A549 (cell line): Measurements from ENCODE around the gene KRT79. TPM values are rescaled to one million over a fixed set of nuclear protein-coding genes. Genes with fewer than 3 reads are reported as not detected.

ENCODE experiments used
- ATAC-seq, 2 experiments: fragments of 200-7000 bp in 1 of 2; fragments of >200 bp in 1 of 2; cut with Nextera tagmentation in 1 of 2; cut with Tn5 transposase in 1 of 2; 3 replicates each; pipeline versions ENCODE4 v1.8.0 to v1.9.1; 2018 to 2020; ENCODE audit warnings: mild to moderate bottlenecking in 1 of 2, moderate library complexity in 1 of 2
- CTCF ChIA-PET: fragments of 300-600 bp; sonication (Branson Sonifier 250); formaldehyde crosslinking; extraction: SDS; loops from one replicate; lab custom pipeline; 2021; ENCODE audit warnings: antibody characterized with exemption, inconsistent platforms; lab: Yijun Ruan, JAX
- POLR2A ChIA-PET: fragments of 350-600 bp; formaldehyde crosslinking; extraction: SDS; loops from one replicate; lab custom pipeline; 2021; ENCODE audit warnings: antibody characterized with exemption, inconsistent platforms; lab: Yijun Ruan, JAX
- DNase-seq, 2 experiments: peaks; one replicate each; pipeline versions ENCODE4 v3.0.0 to v3.0.0-alpha.2; 2011 to 2016; ENCODE audit warnings: low read depth in 1 of 2, low spot score in 1 of 2
- FAIRE-seq: peaks from 2 replicates; lab custom pipeline; 2011; peaks lifted over from hg19 to GRCh38; lab: Jason Lieb, UNC
- H3K27ac ChIP-seq, 2 experiments: fragments of >200 bp; sonication (Bioruptor Twin); formaldehyde crosslinking; 3 replicates each; pipeline ENCODE4 v1.5.1; 2016 to 2017
- H3K4me1 ChIP-seq: fragments of >200 bp; sonication (Bioruptor Twin); formaldehyde crosslinking; 3 replicates; pipeline ENCODE4 v1.6.1; 2016
- H3K4me2 ChIP-seq: fragments of >200 bp; sonication (Bioruptor Twin); formaldehyde crosslinking; 3 replicates; pipeline ENCODE4 v1.6.1; 2016
- H3K4me3 ChIP-seq: fragments of >200 bp; sonication (Bioruptor Twin); formaldehyde crosslinking; 3 replicates; pipeline ENCODE4 v1.5.1; 2016
- H3K9me3 ChIP-seq: fragments of >200 bp; sonication (Bioruptor Twin); formaldehyde crosslinking; 3 replicates; pipeline ENCODE4 v1.6.1; 2016
- CBX2 ChIP-seq: fragments of 200-600 bp; sonication (generic); IDR thresholded peaks from 2 replicates; pipeline ENCODE4 v1.6.1; 2016; ENCODE audit warnings: low read depth, mild to moderate bottlenecking, borderline replicate concordance
- E2F6 ChIP-seq: IDR thresholded peaks from 2 replicates; pipeline ENCODE4 v1.6.1; 2012; ENCODE audit warnings: low read depth, borderline replicate concordance
- FOSL2 ChIP-seq, 2 experiments: fragments of 450-650 bp in 1 of 2; fragments of >200 bp in 1 of 2; sonication (Bioruptor Twin) in 1 of 2; formaldehyde crosslinking; IDR thresholded peaks; 2 replicates each; pipeline versions ENCODE4 v1.5.0 to v1.6.1; 2016 to 2020; ENCODE audit warnings: mild to moderate bottlenecking in 1 of 2, moderate library complexity in 1 of 2
- HOXB13 ChIP-seq: fragments of 250-450 bp; sonication (Bioruptor Pico); IDR thresholded peaks from 2 replicates; pipeline ENCODE4 v1.5.0; 2020; ENCODE audit warnings: low read depth, mild to moderate bottlenecking, moderate library complexity
- HOXB5 ChIP-seq: fragments of 250-450 bp; sonication (Bioruptor Pico); IDR thresholded peaks from 2 replicates; pipeline ENCODE4 v1.5.0; 2020; ENCODE audit warnings: mild to moderate bottlenecking, moderate library complexity
- JUN ChIP-seq, 2 experiments: fragments of >200 bp; sonication (Bioruptor Twin); formaldehyde crosslinking; IDR thresholded peaks; 2 replicates in 1 of 2; 3 replicates in 1 of 2; pipeline ENCODE4 v1.6.1; 2016 to 2017
- RAD21 ChIP-seq, 2 experiments: fragments of >200 bp in 1 of 2; sonication (Bioruptor Twin) in 1 of 2; formaldehyde crosslinking in 1 of 2; IDR thresholded peaks in 1 of 2; conservative IDR thresholded peaks in 1 of 2; 2 replicates in 1 of 2; 3 replicates in 1 of 2; pipeline ENCODE4 v1.6.1; 2012 to 2018; ENCODE audit warnings: inconsistent platforms in 1 of 2
- REST ChIP-seq: fragments of 200-600 bp; sonication (generic); IDR thresholded peaks from 2 replicates; pipeline ENCODE4 v1.6.1; 2016; ENCODE audit warnings: antibody characterized with exemption, mild to moderate bottlenecking, moderate library complexity
- RFX5 ChIP-seq: fragments of 450-650 bp; IDR thresholded peaks from 2 replicates; pipeline ENCODE4 v1.7.1; 2014; ENCODE audit warnings: antibody characterized with exemption, mild to moderate bottlenecking, moderate library complexity
- SMC3 ChIP-seq: fragments of >200 bp; sonication (Bioruptor Twin); formaldehyde crosslinking; IDR thresholded peaks from 3 replicates; pipeline ENCODE4 v1.6.1; 2018; ENCODE audit warnings: inconsistent platforms
- SREBF2 ChIP-seq: fragments of 450-650 bp; IDR thresholded peaks from 2 replicates; pipeline ENCODE4 v1.6.1; 2014; ENCODE audit warnings: mild to moderate bottlenecking, moderate library complexity
- ZSCAN20 ChIP-seq: fragments of 250-450 bp; sonication (Bioruptor Pico); IDR thresholded peaks from 2 replicates; pipeline ENCODE4 v1.8.0; 2022; ENCODE audit warnings: mild to moderate bottlenecking, moderate library complexity
- WGBS: methylation state at CpG from one replicate; pipeline ENCODE4 v1.1.6; 2017; ENCODE audit errors: missing lambda C conversion rate; 5-methylcytosine and 5-hydroxymethylcytosine counted together
- polyA plus RNA-seq, 4 experiments: library from polyadenylated mRNA; depleted of rRNA in 3 of 4; stranded (reverse); fragments of >200 nt; fragmentation: RNase III in 1 of 4; extraction: RNeasy Plus Mini Kit Qiagen cat#74134 plus additional on column Dnase treatment in 1 of 4; gene quantifications; 2 replicates in 3 of 4; 3 replicates in 1 of 4; pipeline ENCODE4 v1.2.3, GENCODE V29; 2011 to 2017
- TF ChIP-seq, protein P1 (sequence below): fragments of 250-450 bp; sonication (Bioruptor Pico); IDR thresholded peaks from 2 replicates; pipeline ENCODE4 v1.5.0; 2021; ENCODE audit warnings: mild to moderate bottlenecking, moderate library complexity, borderline replicate concordance
- TF ChIP-seq, protein P2 (sequence below): fragments of >200 bp; sonication (Bioruptor Twin); formaldehyde crosslinking; IDR thresholded peaks from 3 replicates; pipeline ENCODE4 v1.5.1; 2016

KRT79 gene
- polyA plus RNA-seq, 2 of the 4 experiments (the other 2 are of a cell fraction) = 0.05 TPM; not detected in 1

- H3K27ac ChIP-seq = peak overlapping the region; percentile 94 to 97
- WGBS = 14% methylated on average over 14 of the region's 14 CpGs
- ChIA-PET POLR2A (interaction anchor here (1.0 to 1.3 kb wide), 4 partner anchors 9 to 723 kb away, joined by 3 to 4 read pairs (median 4); no protein-coding TSS in a partner anchor), CTCF (interaction anchor here (0.5 to 25.7 kb wide), 58 partner anchors 8 to 845 kb away, joined by 3 to 1221 read pairs (median 4); partner anchors contain the start of genes KRT73, KRT74, KRT84 and KRT85)
- H3K4me3 ChIP-seq = no peak overlapping the region
- H3K4me2 ChIP-seq = peak overlapping the region; percentile 72
- ATAC-seq (peak; percentile 33 to 71), DNase-seq (peak; percentile 83 to 86), FAIRE-seq (no peak)
- TF ChIP-seq, protein P1, sequence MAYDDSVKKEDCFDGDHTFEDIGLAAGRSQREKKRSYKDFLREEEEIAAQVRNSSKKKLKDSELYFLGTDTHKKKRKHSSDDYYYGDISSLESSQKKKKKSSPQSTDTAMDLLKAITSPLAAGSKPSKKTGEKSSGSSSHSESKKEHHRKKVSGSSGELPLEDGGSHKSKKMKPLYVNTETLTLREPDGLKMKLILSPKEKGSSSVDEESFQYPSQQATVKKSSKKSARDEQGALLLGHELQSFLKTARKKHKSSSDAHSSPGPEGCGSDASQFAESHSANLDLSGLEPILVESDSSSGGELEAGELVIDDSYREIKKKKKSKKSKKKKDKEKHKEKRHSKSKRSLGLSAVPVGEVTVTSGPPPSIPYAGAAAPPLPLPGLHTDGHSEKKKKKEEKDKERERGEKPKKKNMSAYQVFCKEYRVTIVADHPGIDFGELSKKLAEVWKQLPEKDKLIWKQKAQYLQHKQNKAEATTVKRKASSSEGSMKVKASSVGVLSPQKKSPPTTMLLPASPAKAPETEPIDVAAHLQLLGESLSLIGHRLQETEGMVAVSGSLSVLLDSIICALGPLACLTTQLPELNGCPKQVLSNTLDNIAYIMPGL (CRISPR knock-in tag) = no peak
- TF ChIP-seq HOXB5 (CRISPR knock-in tag) (peak; percentile 54; the same call in 1 of the 2 replicates), SMC3 (peak; percentile 95), CBX2 (no peak), REST (no peak), E2F6 (0 out of 2 replicates have a peak, but pooled peaks have one; percentile 31), JUN (IDR thresholded peaks at IDR 0.05) (no peak), FOSL2 (IDR thresholded peaks at IDR 0.05) (no peak), FOSL2 (CRISPR knock-in tag; IDR thresholded peaks at IDR 0.05) (no peak), RAD21 (conservative IDR thresholded peaks at IDR 0.05 in 1 of 2, IDR thresholded peaks at IDR 0.05 in 1 of 2) (peak; percentile 98 to 100), ZSCAN20 (CRISPR knock-in tag) (no peak), HOXB13 (CRISPR knock-in tag) (peak; percentile 36; the same call in 1 of the 2 replicates), RFX5 (no peak), SREBF2 (no peak)
- TF ChIP-seq, protein P2, sequence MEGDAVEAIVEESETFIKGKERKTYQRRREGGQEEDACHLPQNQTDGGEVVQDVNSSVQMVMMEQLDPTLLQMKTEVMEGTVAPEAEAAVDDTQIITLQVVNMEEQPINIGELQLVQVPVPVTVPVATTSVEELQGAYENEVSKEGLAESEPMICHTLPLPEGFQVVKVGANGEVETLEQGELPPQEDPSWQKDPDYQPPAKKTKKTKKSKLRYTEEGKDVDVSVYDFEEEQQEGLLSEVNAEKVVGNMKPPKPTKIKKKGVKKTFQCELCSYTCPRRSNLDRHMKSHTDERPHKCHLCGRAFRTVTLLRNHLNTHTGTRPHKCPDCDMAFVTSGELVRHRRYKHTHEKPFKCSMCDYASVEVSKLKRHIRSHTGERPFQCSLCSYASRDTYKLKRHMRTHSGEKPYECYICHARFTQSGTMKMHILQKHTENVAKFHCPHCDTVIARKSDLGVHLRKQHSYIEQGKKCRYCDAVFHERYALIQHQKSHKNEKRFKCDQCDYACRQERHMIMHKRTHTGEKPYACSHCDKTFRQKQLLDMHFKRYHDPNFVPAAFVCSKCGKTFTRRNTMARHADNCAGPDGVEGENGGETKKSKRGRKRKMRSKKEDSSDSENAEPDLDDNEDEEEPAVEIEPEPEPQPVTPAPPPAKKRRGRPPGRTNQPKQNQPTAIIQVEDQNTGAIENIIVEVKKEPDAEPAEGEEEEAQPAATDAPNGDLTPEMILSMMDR = peak; percentile 96
- no peaks in the 10 kb centered on the region for H3K9me3 ChIP-seq
- peaks cover 80% of the 10 kb centered on the region for H3K4me1 ChIP-seq
Measured at GRCh38 chr12:52870361-52871290, 36.5 kb upstream of the KRT79 start.
